SW480 (cell line): Measurements from ENCODE around the gene LY6G5C.

Experiments used
- DNase-seq: peaks from one replicate; pipeline ENCODE4 v3.0.0-alpha.2; 2016; ENCODE audit warnings: low spot score

The LY6G5C gene

GRCh38 chr6:31639449-31639861 lies 41.4 kb downstream of the LY6G5C start:
- DNase-seq = no peak

- DNase-seq = no peak
These were observed 41.8 kb downstream of the LY6G5C start for GRCh38 chr6:31639043-31639442.

GRCh38 chr6:31636698-31637596 lies 43.9 kb downstream of the LY6G5C start:
- DNase-seq = no peak

GRCh38 chr6:31634969-31635575 lies 45.8 kb downstream of the LY6G5C start:
- no peak for DNase-seq

- DNase-seq = no peak
These were observed 46.7 kb downstream of the LY6G5C start for GRCh38 chr6:31634131-31634530.

- no peak for DNase-seq
These were observed 47.4 kb downstream of the LY6G5C start for GRCh38 chr6:31633447-31633846.

GRCh38 chr6:31632279-31632946 lies 48.5 kb downstream of the LY6G5C start:
- DNase-seq = no peak

GRCh38 chr6:31631681-31632278 lies 49.1 kb downstream of the LY6G5C start:
- no peak for DNase-seq

GRCh38 chr6:31631209-31631608 lies 49.7 kb downstream of the LY6G5C start:
- no peak for DNase-seq

GRCh38 chr6:31630177-31630934 lies 50.5 kb downstream of the LY6G5C start:
- DNase-seq = no peak

- no peak for DNase-seq
These were observed 51.9 kb downstream of the LY6G5C start for GRCh38 chr6:31629014-31629413.

- no peak for DNase-seq
These were observed 53.1 kb downstream of the LY6G5C start for GRCh38 chr6:31627690-31628287.

GRCh38 chr6:31626952-31627351 lies 53.9 kb downstream of the LY6G5C start:
- DNase-seq = no peak
